Nephron progenitor cell (in vitro differentiated cells): ENCODE data around the gene OTOA.
A peak's percentile ranks its signal among the peaks of the same experiment; 100 is the strongest.
"Not testable (repeated sequence)": the region's sequence is repeated elsewhere in the genome, so short reads cannot be mapped to it uniquely, and the experiment has no call there.

Experiments used
- DNase-seq: peaks from one replicate; pipeline ENCODE4 v3.0.0; 2021
- H3K27ac Mint-ChIP-seq: 2 replicates; pipeline ENCODE4 v1.8.0; 2021; ENCODE audit warnings: mild to moderate bottlenecking, moderate library complexity, mixed read lengths
- H3K27me3 Mint-ChIP-seq: 2 replicates; pipeline ENCODE4 v1.8.0; 2021; ENCODE audit warnings: mild to moderate bottlenecking, low read depth, mixed read lengths; ENCODE audit not compliant: poor library complexity
- H3K36me3 Mint-ChIP-seq: 2 replicates; pipeline ENCODE4 v1.8.0; 2021; ENCODE audit warnings: low read depth, mixed read lengths
- H3K4me1 Mint-ChIP-seq: 2 replicates; pipeline ENCODE4 v1.8.0; 2021; ENCODE audit warnings: mixed read lengths
- H3K4me3 Mint-ChIP-seq: 2 replicates; pipeline ENCODE4 v1.8.0; 2021; ENCODE audit warnings: mild to moderate bottlenecking, moderate library complexity, mixed read lengths
- H3K9me3 Mint-ChIP-seq: 2 replicates; pipeline ENCODE4 v1.8.0; 2021; ENCODE audit warnings: mild to moderate bottlenecking, moderate library complexity, mixed read lengths
- CTCF ChIP-seq: fragments of 200-600 bp; sonication (generic); IDR thresholded peaks from 2 replicates; pipeline ENCODE4 v1.5.0; 2021; ENCODE audit warnings: antibody characterized with exemption

The OTOA gene

GRCh38 chr16:21620592-21620991 is 43.2 kb upstream of the OTOA start:
- peaks cover 67% of the 10 kb centered on the region for H3K36me3 Mint-ChIP-seq
- DNase-seq: no peak
- peaks cover 8% of the 10 kb centered on the region for H3K4me1 Mint-ChIP-seq
- no peak overlapping the region for H3K4me3 Mint-ChIP-seq
- no peak for TF ChIP-seq CTCF
- no peak overlapping the region for H3K27ac Mint-ChIP-seq
- H3K9me3 Mint-ChIP-seq: no peaks in the 10 kb centered on the region
- H3K27me3 Mint-ChIP-seq: no peaks in the 10 kb centered on the region

GRCh38 chr16:21622545-21622944 is 41.2 kb upstream of the OTOA start:
- TF ChIP-seq CTCF: no peak
- peaks cover 10% of the 10 kb centered on the region for H3K9me3 Mint-ChIP-seq
- peaks cover 21% of the 10 kb centered on the region for H3K4me1 Mint-ChIP-seq
- H3K27ac Mint-ChIP-seq: no peak overlapping the region
- peaks cover 75% of the 10 kb centered on the region for H3K36me3 Mint-ChIP-seq
- H3K4me3 Mint-ChIP-seq: no peak overlapping the region
- no peaks in the 10 kb centered on the region for H3K27me3 Mint-ChIP-seq
- no peak for DNase-seq

GRCh38 chr16:21625026-21625425 is 38.7 kb upstream of the OTOA start:
- Mint-ChIP-seq H3K36me3 (peaks cover 86% of the 10 kb centered on the region), H3K4me3 (no peak overlapping the region), H3K27ac (no peak overlapping the region), H3K4me1 (peaks cover 13% of the 10 kb centered on the region), H3K27me3 (no peaks in the 10 kb centered on the region), H3K9me3 (peaks cover 32% of the 10 kb centered on the region)
- TF ChIP-seq CTCF: no peak
- DNase-seq: no peak

- Mint-ChIP-seq H3K36me3 (peaks cover 91% of the 10 kb centered on the region), H3K27ac (peak overlapping the region; percentile 86), H3K27me3 (no peaks in the 10 kb centered on the region), H3K4me3 (peak overlapping the region; percentile 11), H3K4me1 (peaks cover 13% of the 10 kb centered on the region), H3K9me3 (peaks cover 32% of the 10 kb centered on the region)
- no peak for TF ChIP-seq CTCF
- DNase-seq: peak; percentile 12
These were observed 37.0 kb upstream of the OTOA start for GRCh38 chr16:21626659-21627277.

- H3K27ac Mint-ChIP-seq: no peak overlapping the region
- no peaks in the 10 kb centered on the region for H3K27me3 Mint-ChIP-seq
- H3K9me3 Mint-ChIP-seq: peaks cover 32% of the 10 kb centered on the region
- DNase-seq: no peak
- H3K36me3 Mint-ChIP-seq: peaks cover 91% of the 10 kb centered on the region
- peaks cover 13% of the 10 kb centered on the region for H3K4me1 Mint-ChIP-seq
- H3K4me3 Mint-ChIP-seq: no peak overlapping the region
- no peak for TF ChIP-seq CTCF
These were observed 35.5 kb upstream of the OTOA start for GRCh38 chr16:21628121-21628726.

- Mint-ChIP-seq H3K4me1 (peaks cover 15% of the 10 kb centered on the region), H3K27ac (no peak overlapping the region), H3K4me3 (no peak overlapping the region), H3K36me3 (peaks cover 89% of the 10 kb centered on the region), H3K27me3 (no peaks in the 10 kb centered on the region), H3K9me3 (peaks cover 32% of the 10 kb centered on the region)
- no peak for DNase-seq
- TF ChIP-seq CTCF: no peak
These were observed 35.0 kb upstream of the OTOA start for GRCh38 chr16:21628772-21629171.

- peaks cover 87% of the 10 kb centered on the region for H3K36me3 Mint-ChIP-seq
- peaks cover 22% of the 10 kb centered on the region for H3K4me1 Mint-ChIP-seq
- H3K27ac Mint-ChIP-seq, H3K4me3 Mint-ChIP-seq, H3K27me3 Mint-ChIP-seq, DNase-seq: not testable (repeated sequence)
- H3K9me3 Mint-ChIP-seq: peaks cover 32% of the 10 kb centered on the region
These were observed 33.9 kb upstream of the OTOA start for GRCh38 chr16:21629616-21630539.

- H3K36me3 Mint-ChIP-seq: peaks cover 87% of the 10 kb centered on the region
- H3K27ac Mint-ChIP-seq, H3K27me3 Mint-ChIP-seq, DNase-seq, H3K4me3 Mint-ChIP-seq: not testable (repeated sequence)
- H3K4me1 Mint-ChIP-seq: peaks cover 32% of the 10 kb centered on the region
- H3K9me3 Mint-ChIP-seq: peaks cover 32% of the 10 kb centered on the region
These were observed 32.9 kb upstream of the OTOA start for GRCh38 chr16:21630866-21631265.
